CD4-positive, CD25-positive, alpha-beta regulatory T cell (primary cell): ENCODE results near the gene CSMD2. TPM values are rescaled to one million over a fixed set of nuclear protein-coding genes. Genes with fewer than 3 reads are reported as not detected.

Source experiments
- ATAC-seq, 2 donors: fragments of 150-1000 bp; cut with Tn5 transposase; one replicate each; pipeline ENCODE4 v1.10.0; 2021; ENCODE audit warnings: low read depth in 2 of 2, moderate number of reproducible peaks in 2 of 2, moderate library complexity in 1 of 2
- DNase-seq, 3 donors: peaks; one replicate each; pipeline versions ENCODE4 v3.0.0 to v3.0.0-alpha.2; 2012 to 2022; ENCODE audit warnings: mixed read lengths in 1 of 3
- H3K27ac ChIP-seq: one replicate; pipeline ENCODE4 v1.7.0; 2013; ENCODE audit warnings: mild to moderate bottlenecking, low read length; ENCODE audit not compliant: insufficient read depth, poor library complexity, severe bottlenecking
- H3K27me3 ChIP-seq: one replicate; pipeline ENCODE4 v1.7.0; 2013; ENCODE audit warnings: low read length; ENCODE audit not compliant: control insufficient read depth, insufficient read depth
- H3K36me3 ChIP-seq: one replicate; pipeline ENCODE4 v1.7.0; 2013; ENCODE audit warnings: mild to moderate bottlenecking, low read length, moderate library complexity; ENCODE audit not compliant: control insufficient read depth, insufficient read depth
- H3K4me1 ChIP-seq: 2 replicates; pipeline ENCODE4 v1.7.0; 2013; ENCODE audit warnings: mild to moderate bottlenecking, low read length; ENCODE audit not compliant: insufficient read depth, control insufficient read depth, poor library complexity, severe bottlenecking
- H3K4me3 ChIP-seq: one replicate; pipeline ENCODE4 v1.7.0; 2013; ENCODE audit warnings: low read depth, mild to moderate bottlenecking, low read length, moderate library complexity
- H3K9me3 ChIP-seq, 2 experiments: 1 replicate in 1 of 2; 2 replicates in 1 of 2; pipeline ENCODE4 v1.7.0; 2013; ENCODE audit warnings: low read length in 2 of 2, mild to moderate bottlenecking in 1 of 2, moderate library complexity in 1 of 2; ENCODE audit not compliant: control insufficient read depth in 2 of 2
- H3K27ac Mint-ChIP-seq, 3 donors: one replicate each; pipeline ENCODE4 v1.8.0; 2020 to 2022; ENCODE audit warnings: mild to moderate bottlenecking in 3 of 3, mixed read lengths in 3 of 3, moderate library complexity in 2 of 3
- H3K27me3 Mint-ChIP-seq: one replicate; pipeline ENCODE4 v1.8.0; 2022; ENCODE audit warnings: mild to moderate bottlenecking, mixed read lengths
- H3K36me3 Mint-ChIP-seq: one replicate; pipeline ENCODE4 v1.8.0; 2020; ENCODE audit warnings: mixed read lengths
- H3K4me1 Mint-ChIP-seq, 4 donors: one replicate each; pipeline ENCODE4 v1.8.0; 2020 to 2022; ENCODE audit warnings: mixed read lengths in 4 of 4, mild to moderate bottlenecking in 1 of 4
- H3K4me3 Mint-ChIP-seq, 4 donors: one replicate each; pipeline ENCODE4 v1.8.0; 2020 to 2022; ENCODE audit warnings: mild to moderate bottlenecking in 4 of 4, mixed read lengths in 4 of 4, moderate library complexity in 3 of 4
- H3K9me3 Mint-ChIP-seq, 7 donors: one replicate each; pipeline ENCODE4 v1.8.0; 2020 to 2022; ENCODE audit warnings: mixed read lengths in 7 of 7, mild to moderate bottlenecking in 3 of 7, moderate library complexity in 2 of 7
- polyA plus RNA-seq, 4 donors: library from polyadenylated mRNA; unstranded; fragments of 300-500 nt; fragmentation: Illumina TruSeq; gene quantifications; one replicate each; pipeline ENCODE4 v1.2.3, GENCODE V29; 2021
- total RNA-seq: library from RNA; stranded (reverse); gene quantifications from one replicate; pipeline ENCODE4 v1.2.3, GENCODE V29; 2022

Gene CSMD2
- total and polyA plus RNA-seq, 5 donors from 2014 or later: not detected

DNA sequence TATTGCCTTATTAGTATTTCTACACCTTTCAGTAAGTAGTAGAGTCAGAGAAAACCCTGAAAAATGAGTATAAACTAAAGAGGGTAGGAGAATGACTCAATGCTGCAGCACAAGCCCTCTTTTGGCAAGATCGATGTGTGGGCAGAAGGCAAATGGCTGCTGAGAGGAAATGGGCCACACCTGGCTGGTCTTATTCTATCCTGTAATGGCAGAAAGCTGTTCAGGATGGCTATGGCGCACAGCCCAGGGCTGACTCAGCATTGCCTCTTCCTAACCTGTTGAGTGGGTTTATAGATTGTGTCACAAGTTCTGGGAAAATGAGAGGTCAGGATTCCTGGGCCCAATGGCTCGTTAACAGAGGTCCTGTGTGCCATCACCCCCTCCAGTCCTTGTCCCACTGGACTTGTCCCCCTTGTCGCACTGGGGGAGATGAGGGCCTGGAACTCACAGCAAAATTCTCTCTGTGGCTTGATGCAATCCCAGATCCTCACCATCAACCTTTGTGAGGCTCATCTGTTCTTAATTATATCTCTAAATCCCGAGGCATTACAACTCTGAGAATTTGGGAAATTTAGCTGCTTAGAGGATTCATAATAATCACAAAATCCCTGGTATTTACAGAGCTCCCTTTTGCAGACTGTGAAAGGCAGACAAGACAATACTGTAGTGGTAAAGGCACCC is 287.9 kb downstream of the CSMD2 start:
- H3K36me3 Mint-ChIP-seq: no peaks in the 10 kb centered on the region
- Histone ChIP-seq H3K27ac (no peak overlapping the region), H3K4me1 (no peaks in the 10 kb centered on the region), H3K9me3 (no peaks in the 10 kb centered on the region), H3K36me3 (no peaks in the 10 kb centered on the region), H3K4me3 (no peak overlapping the region), H3K27me3 (peaks cover 2% of the 10 kb centered on the region)
- no peak for ATAC-seq
- H3K4me1 Mint-ChIP-seq: no peaks in the 10 kb centered on the region
- H3K9me3 Mint-ChIP-seq: no peaks in the 10 kb centered on the region
- no peak for DNase-seq
- no peak overlapping the region for H3K27ac Mint-ChIP-seq
- peaks cover 14% of the 10 kb centered on the region for H3K27me3 Mint-ChIP-seq
- H3K4me3 Mint-ChIP-seq: no peak overlapping the region

DNA sequence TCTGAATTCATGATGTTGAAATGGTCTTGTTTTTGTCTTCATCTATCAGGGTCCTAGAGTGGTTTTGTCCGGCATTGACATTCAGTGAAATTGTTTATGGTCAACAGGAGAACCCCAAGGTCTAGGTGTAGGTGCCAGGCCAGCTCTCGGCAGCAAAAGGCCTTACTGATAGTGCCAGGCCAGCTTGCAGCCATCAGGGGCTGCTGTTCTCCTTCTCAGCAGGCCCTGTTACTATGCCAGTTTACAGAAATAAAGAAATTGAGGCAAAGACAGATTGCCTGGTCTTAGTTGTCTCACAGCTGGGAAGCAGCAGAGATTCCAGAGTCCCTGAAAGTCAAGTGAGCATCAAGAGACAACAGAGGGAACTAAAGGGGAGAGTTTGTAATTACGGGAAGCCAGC is 289.2 kb downstream of the CSMD2 start:
- H3K27ac Mint-ChIP-seq: no peak overlapping the region
- H3K27ac ChIP-seq: no peak overlapping the region

DNA sequence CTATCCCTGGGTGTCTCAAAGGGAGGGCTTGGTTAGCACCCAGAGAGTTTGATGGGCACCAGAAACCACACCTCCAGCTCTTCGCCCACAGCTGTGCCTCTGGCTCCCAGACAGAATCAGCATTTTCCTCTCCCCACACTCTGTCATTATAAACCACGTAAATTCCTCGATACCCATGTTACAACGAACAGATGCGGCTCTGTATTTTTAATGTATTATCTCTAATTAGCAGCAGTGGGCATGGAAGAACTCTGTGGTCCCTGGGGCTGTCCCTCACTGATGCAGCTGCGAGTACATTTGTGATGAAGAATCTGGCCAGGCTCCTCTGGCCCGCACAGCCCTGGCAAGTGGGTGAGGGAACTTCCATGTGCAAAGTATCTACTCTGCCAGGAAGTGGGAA is 290.4 kb downstream of the CSMD2 start:
- no peaks in the 10 kb centered on the region for H3K9me3 ChIP-seq
- H3K27ac Mint-ChIP-seq: no peak overlapping the region
- no peak for DNase-seq
- no peaks in the 10 kb centered on the region for H3K9me3 Mint-ChIP-seq
- no peak overlapping the region for H3K4me3 ChIP-seq
- peaks cover 13% of the 10 kb centered on the region for H3K27me3 Mint-ChIP-seq
- no peaks in the 10 kb centered on the region for H3K36me3 ChIP-seq
- H3K4me1 ChIP-seq: no peaks in the 10 kb centered on the region
- H3K4me3 Mint-ChIP-seq: no peak overlapping the region
- ATAC-seq: no peak
- peaks cover 2% of the 10 kb centered on the region for H3K27me3 ChIP-seq
- H3K27ac ChIP-seq: no peak overlapping the region
- H3K4me1 Mint-ChIP-seq: no peaks in the 10 kb centered on the region
- no peaks in the 10 kb centered on the region for H3K36me3 Mint-ChIP-seq

More for the DNA sequence above, 289.2 kb downstream of the CSMD2 start:
- peaks cover 2% of the 10 kb centered on the region for H3K27me3 ChIP-seq
- DNase-seq: no peak
- Mint-ChIP-seq H3K27me3 (peaks cover 13% of the 10 kb centered on the region), H3K9me3 (no peaks in the 10 kb centered on the region), H3K36me3 (no peaks in the 10 kb centered on the region), H3K4me3 (no peak overlapping the region), H3K4me1 (no peaks in the 10 kb centered on the region)
- ATAC-seq: no peak
- H3K9me3 ChIP-seq: no peaks in the 10 kb centered on the region
- no peak overlapping the region for H3K4me3 ChIP-seq
- no peaks in the 10 kb centered on the region for H3K4me1 ChIP-seq
- H3K36me3 ChIP-seq: no peaks in the 10 kb centered on the region

DNA sequence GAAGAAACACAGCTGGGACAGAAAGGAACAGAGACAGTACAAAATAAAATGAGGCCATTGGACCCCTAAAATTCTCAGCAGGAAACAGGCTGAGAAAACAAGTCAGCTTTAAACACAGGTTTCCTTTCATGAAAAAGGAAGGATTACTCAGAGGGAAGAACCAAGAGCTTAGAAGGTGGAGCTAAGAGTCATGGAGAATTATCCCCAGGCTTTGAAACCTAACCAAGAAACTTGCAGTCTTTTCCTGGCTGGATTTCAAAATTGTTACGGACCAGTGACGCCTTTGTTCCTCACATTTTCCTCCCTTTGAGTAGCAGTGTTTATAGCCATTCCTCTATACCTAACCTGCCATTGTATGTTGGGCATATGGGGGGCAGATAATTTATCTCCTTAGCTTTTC is 292.3 kb downstream of the CSMD2 start:
- no peak overlapping the region for H3K27ac ChIP-seq
- H3K27ac Mint-ChIP-seq: no peak overlapping the region
- H3K9me3 Mint-ChIP-seq: no peaks in the 10 kb centered on the region
- H3K4me1 Mint-ChIP-seq: no peaks in the 10 kb centered on the region
- DNase-seq (no peak), ATAC-seq (no peak)
- no peaks in the 10 kb centered on the region for H3K27me3 ChIP-seq
- H3K4me3 Mint-ChIP-seq: no peak overlapping the region
- H3K36me3 ChIP-seq: no peaks in the 10 kb centered on the region
- no peaks in the 10 kb centered on the region for H3K4me1 ChIP-seq
- H3K27me3 Mint-ChIP-seq: peaks cover 4% of the 10 kb centered on the region
- H3K4me3 ChIP-seq: no peak overlapping the region
- H3K36me3 Mint-ChIP-seq: no peaks in the 10 kb centered on the region
- H3K9me3 ChIP-seq: no peaks in the 10 kb centered on the region

DNA sequence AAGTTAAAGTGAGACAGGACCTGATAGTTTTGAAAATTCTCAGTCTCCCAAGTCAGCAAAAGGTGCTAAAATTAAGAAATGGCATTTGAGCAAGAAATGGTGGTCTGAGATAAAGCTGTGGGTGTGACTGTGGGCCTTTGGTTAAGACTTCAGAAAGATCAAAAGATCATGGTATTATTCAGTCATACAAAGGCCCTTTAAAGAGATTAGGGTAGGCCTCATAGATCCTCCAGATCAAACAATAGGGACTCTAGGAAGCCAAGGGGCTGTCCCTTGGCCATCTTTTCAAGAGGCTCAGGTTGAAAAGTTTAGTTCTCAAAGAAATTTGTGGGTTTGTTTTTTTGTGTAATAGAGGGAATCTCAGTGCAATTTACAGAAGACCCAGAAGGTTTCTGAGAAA is 292.8 kb downstream of the CSMD2 start:
- H3K4me1 ChIP-seq: no peaks in the 10 kb centered on the region
- no peak for DNase-seq
- Mint-ChIP-seq H3K36me3 (no peaks in the 10 kb centered on the region), H3K9me3 (no peaks in the 10 kb centered on the region), H3K4me3 (no peak overlapping the region), H3K27me3 (peaks cover 4% of the 10 kb centered on the region), H3K4me1 (no peaks in the 10 kb centered on the region), H3K27ac (no peak overlapping the region)
- no peaks in the 10 kb centered on the region for H3K36me3 ChIP-seq
- H3K9me3 ChIP-seq: no peaks in the 10 kb centered on the region
- H3K4me3 ChIP-seq: no peak overlapping the region
- H3K27ac ChIP-seq: no peak overlapping the region
- H3K27me3 ChIP-seq: no peaks in the 10 kb centered on the region
- ATAC-seq: no peak

DNA sequence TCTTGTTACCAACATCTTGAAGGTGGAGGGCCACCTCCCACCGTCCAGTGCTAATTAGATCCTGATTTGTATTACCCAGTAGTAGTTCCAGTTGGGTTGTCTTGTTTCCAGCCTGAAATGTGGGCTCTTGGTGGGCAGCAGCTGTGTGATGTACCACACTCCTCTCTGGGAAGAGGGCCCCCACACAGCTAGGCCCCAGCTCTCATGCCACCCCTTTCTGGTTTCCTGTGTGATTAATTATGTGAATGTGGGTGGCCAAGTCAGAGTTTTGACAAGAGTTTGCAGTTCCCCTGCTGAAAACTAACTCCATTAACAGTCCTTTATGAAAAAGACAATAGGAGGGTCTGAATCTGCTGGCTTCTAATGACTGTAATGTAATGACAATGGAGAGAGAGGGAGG is 297.3 kb downstream of the CSMD2 start:
- H3K27me3 ChIP-seq: no peaks in the 10 kb centered on the region
- no peak overlapping the region for H3K27ac ChIP-seq
- Mint-ChIP-seq H3K27ac (no peak overlapping the region), H3K27me3 (peaks cover 4% of the 10 kb centered on the region), H3K4me3 (no peak overlapping the region), H3K9me3 (peaks cover 0 to 6% (median 0%) of the 10 kb centered on the region in 7 donors), H3K4me1 (no peaks in the 10 kb centered on the region), H3K36me3 (no peaks in the 10 kb centered on the region)
- H3K4me3 ChIP-seq: no peak overlapping the region
- no peaks in the 10 kb centered on the region for H3K4me1 ChIP-seq
- DNase-seq (no peak), ATAC-seq (no peak)
- no peaks in the 10 kb centered on the region for H3K9me3 ChIP-seq
- no peaks in the 10 kb centered on the region for H3K36me3 ChIP-seq

DNA sequence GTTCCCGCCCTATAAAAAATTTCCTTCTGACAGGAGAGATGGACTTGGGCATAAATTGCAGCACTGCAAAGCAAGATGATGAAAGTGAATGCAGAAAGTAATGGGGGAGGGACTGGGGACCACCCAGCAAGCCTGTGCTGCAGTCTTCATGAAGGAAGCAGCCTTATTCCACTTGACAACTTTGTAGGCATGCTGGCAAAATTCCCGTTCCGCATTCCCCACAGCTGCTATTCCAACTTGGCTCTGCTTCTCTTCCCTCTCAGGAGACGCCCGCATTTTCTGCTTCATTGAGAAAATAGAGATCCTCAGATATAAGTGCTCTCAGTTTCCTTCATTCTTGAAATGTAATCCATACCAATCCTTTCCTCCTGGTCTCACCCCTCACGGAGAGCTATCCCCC is 298.7 kb downstream of the CSMD2 start:
- H3K4me3 ChIP-seq: no peak overlapping the region
- no peaks in the 10 kb centered on the region for H3K4me1 ChIP-seq
- DNase-seq: no peak
- no peak for ATAC-seq
- Mint-ChIP-seq H3K9me3 (peaks cover 0 to 6% (median 0%) of the 10 kb centered on the region in 7 donors), H3K4me1 (no peaks in the 10 kb centered on the region), H3K36me3 (no peaks in the 10 kb centered on the region), H3K27ac (no peak overlapping the region), H3K27me3 (peaks cover 4% of the 10 kb centered on the region), H3K4me3 (no peak overlapping the region)
- no peaks in the 10 kb centered on the region for H3K9me3 ChIP-seq
- no peaks in the 10 kb centered on the region for H3K36me3 ChIP-seq
- no peaks in the 10 kb centered on the region for H3K27me3 ChIP-seq
- no peak overlapping the region for H3K27ac ChIP-seq
